Stomach (tissue), 4 donors: ENCODE measurements around the gene MRPL12.

Experiments used
- EP300 ChIP-seq: sonication (generic); formaldehyde crosslinking; IDR thresholded peaks from one replicate; pipeline ENCODE4 v1.6.1; 2017; ENCODE audit warnings: antibody characterized with exemption
- TF ChIP-seq, protein P1 (sequence below), 7 experiments: fragments of 450-650 bp in 4 of 7; fragments of 200-600 bp in 3 of 7; sonication (generic) in 3 of 7; IDR thresholded peaks; one replicate each; pipeline ENCODE4 v1.5.1; 2016 to 2019; ENCODE audit warnings: antibody characterized with exemption in 7 of 7, control low read depth in 2 of 7, mild to moderate bottlenecking in 1 of 7

DNA sequence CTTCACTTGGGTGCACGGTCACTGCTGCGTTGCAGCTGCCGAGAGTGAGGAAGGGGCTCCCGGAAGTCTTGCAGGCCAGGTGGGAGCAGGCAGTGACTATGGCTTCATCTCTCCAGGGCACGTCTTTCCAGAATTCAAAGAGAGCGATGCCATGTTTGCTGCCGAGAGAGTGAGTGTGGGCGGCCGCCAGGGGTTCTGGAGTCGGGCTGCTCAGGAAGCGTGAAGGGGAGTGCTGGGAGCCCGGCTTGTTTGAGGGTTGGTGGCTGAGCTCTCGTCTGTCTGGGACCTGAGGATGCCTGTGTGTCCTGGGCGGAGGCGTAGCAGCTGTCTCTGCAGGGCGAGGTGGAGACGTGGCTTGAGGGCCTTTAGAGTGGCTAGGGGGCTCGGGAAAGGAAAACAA, 13.1 kb upstream of the MRPL12 start:
- TF ChIP-seq, protein P1, sequence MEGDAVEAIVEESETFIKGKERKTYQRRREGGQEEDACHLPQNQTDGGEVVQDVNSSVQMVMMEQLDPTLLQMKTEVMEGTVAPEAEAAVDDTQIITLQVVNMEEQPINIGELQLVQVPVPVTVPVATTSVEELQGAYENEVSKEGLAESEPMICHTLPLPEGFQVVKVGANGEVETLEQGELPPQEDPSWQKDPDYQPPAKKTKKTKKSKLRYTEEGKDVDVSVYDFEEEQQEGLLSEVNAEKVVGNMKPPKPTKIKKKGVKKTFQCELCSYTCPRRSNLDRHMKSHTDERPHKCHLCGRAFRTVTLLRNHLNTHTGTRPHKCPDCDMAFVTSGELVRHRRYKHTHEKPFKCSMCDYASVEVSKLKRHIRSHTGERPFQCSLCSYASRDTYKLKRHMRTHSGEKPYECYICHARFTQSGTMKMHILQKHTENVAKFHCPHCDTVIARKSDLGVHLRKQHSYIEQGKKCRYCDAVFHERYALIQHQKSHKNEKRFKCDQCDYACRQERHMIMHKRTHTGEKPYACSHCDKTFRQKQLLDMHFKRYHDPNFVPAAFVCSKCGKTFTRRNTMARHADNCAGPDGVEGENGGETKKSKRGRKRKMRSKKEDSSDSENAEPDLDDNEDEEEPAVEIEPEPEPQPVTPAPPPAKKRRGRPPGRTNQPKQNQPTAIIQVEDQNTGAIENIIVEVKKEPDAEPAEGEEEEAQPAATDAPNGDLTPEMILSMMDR (IDR thresholded peaks at IDR 0.05): no peak
- TF ChIP-seq EP300: no peak
